Measurements from ENCODE around the gene NME1. TPM values are rescaled to one million over a fixed set of nuclear protein-coding genes. Genes with fewer than 3 reads are reported as not detected.

NME1 gene
- polyA plus RNA-seq, 1 donor (not counting 4 experiments of a cell fraction or from before 2014, with no cell fraction given) = 381 TPM

DNA sequence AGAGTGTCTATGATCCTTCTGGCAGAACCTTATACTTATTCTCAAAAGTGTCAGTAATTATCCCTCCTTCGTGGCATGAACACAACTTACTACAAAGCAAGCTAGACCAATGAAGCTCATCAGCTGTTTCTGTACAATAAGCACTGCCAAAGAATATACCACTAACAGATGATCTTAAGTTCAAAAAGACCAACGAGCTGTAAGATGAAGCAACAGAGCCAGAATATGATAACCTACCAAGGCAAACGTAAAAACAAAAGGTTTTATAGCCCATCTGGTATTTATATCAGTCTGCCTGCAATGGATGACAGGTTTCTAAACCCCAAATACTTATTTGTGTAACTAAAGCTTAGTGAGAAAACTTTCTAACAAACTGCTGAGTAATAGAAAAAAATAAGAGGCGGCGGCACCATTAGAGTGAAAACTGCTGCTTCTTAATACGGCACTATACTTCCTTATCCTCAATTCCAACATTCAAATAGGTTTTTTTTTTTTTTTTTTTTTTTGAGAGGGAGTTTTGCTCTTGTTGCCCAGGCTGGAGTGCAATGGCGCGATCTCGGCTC lies 35.0 kb downstream of the NME1 start:
- no peak overlapping the region for H3K27ac ChIP-seq (ENCODE audit: control insufficient read depth, insufficient read depth, low read length)
- no peaks in the 10 kb centered on the region for H4K20me1 ChIP-seq (ENCODE audit: control insufficient read depth, extremely low read depth, insufficient read depth, low read length)
- no peaks in the 10 kb centered on the region for H3K79me2 ChIP-seq (ENCODE audit: control insufficient read depth, insufficient read depth, low read length)
- H3K4me2 ChIP-seq (ENCODE audit: control insufficient read depth, extremely low read depth, insufficient read depth, low read depth, low read length) = no peak overlapping the region
- H3K27me3 ChIP-seq (ENCODE audit: control insufficient read depth, extremely low read depth, insufficient read depth, low read length) = no peaks in the 10 kb centered on the region
- TF ChIP-seq, protein P1, sequence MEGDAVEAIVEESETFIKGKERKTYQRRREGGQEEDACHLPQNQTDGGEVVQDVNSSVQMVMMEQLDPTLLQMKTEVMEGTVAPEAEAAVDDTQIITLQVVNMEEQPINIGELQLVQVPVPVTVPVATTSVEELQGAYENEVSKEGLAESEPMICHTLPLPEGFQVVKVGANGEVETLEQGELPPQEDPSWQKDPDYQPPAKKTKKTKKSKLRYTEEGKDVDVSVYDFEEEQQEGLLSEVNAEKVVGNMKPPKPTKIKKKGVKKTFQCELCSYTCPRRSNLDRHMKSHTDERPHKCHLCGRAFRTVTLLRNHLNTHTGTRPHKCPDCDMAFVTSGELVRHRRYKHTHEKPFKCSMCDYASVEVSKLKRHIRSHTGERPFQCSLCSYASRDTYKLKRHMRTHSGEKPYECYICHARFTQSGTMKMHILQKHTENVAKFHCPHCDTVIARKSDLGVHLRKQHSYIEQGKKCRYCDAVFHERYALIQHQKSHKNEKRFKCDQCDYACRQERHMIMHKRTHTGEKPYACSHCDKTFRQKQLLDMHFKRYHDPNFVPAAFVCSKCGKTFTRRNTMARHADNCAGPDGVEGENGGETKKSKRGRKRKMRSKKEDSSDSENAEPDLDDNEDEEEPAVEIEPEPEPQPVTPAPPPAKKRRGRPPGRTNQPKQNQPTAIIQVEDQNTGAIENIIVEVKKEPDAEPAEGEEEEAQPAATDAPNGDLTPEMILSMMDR (optimal IDR thresholded peaks at IDR 0.05 in 1 of 3, IDR thresholded peaks at IDR 0.05 in 1 of 3, conservative IDR thresholded peaks at IDR 0.05 in 1 of 3; ENCODE audit: extremely low read depth in 1 of 3, insufficient read depth in 2 of 3, low read length in 3 of 3) = no peak
- no peak for TF ChIP-seq EZH2 (IDR thresholded peaks at IDR 0.05; ENCODE audit: low read length)
- H3K4me1 ChIP-seq (ENCODE audit: control insufficient read depth, extremely low read depth, insufficient read depth, low read length) = no peaks in the 10 kb centered on the region
- dilution Hi-C loops (cut with MboI; ENCODE audit: extremely low pct_ligation_motif_present, low sequenced_read_pairs) = no loop called here
- FAIRE-seq = no peak
- H3K4me3 ChIP-seq (ENCODE audit: control insufficient read depth in 2 of 3, extremely low read depth in 1 of 3, insufficient read depth in 2 of 3, low read depth in 1 of 3, low read length in 3 of 3) = no peak overlapping the region
- no peak for DNase-seq (ENCODE audit: low read depth, low spot score)
- H2AFZ ChIP-seq (ENCODE audit: control insufficient read depth, low read length) = no peak overlapping the region
- H3K36me3 ChIP-seq (ENCODE audit: control insufficient read depth in 2 of 2, extremely low read depth in 1 of 2, insufficient read depth in 2 of 2, low read length in 2 of 2) = peaks cover 6 to 17% of the 10 kb centered on the region in 2 experiments
- no peaks in the 10 kb centered on the region for H3K9me1 ChIP-seq (ENCODE audit: control insufficient read depth, extremely low read depth, insufficient read depth, low read length)
- H3K9ac ChIP-seq (ENCODE audit: control insufficient read depth, extremely low read depth, insufficient read depth, low read length) = no peak overlapping the region
- no peaks in the 10 kb centered on the region for H3K9me3 ChIP-seq (ENCODE audit: control insufficient read depth, low read depth, low read length)

GRCh38 chr17:51189162-51189561 lies 35.8 kb downstream of the NME1 start:
- DNase-seq (ENCODE audit: low read depth, low spot score) (no peak), FAIRE-seq (no peak)
- Histone ChIP-seq H3K9ac (ENCODE audit: control insufficient read depth, extremely low read depth, insufficient read depth, low read length) (no peak overlapping the region), H2AFZ (ENCODE audit: control insufficient read depth, low read length) (no peak overlapping the region), H3K4me2 (ENCODE audit: control insufficient read depth, extremely low read depth, insufficient read depth, low read depth, low read length) (no peak overlapping the region), H3K4me3 (ENCODE audit: control insufficient read depth in 2 of 3, extremely low read depth in 1 of 3, insufficient read depth in 2 of 3, low read depth in 1 of 3, low read length in 3 of 3) (no peak overlapping the region), H3K4me1 (ENCODE audit: control insufficient read depth, extremely low read depth, insufficient read depth, low read length) (no peaks in the 10 kb centered on the region), H3K9me1 (ENCODE audit: control insufficient read depth, extremely low read depth, insufficient read depth, low read length) (no peaks in the 10 kb centered on the region), H3K9me3 (ENCODE audit: control insufficient read depth, low read depth, low read length) (no peaks in the 10 kb centered on the region), H4K20me1 (ENCODE audit: control insufficient read depth, extremely low read depth, insufficient read depth, low read length) (no peaks in the 10 kb centered on the region), H3K27ac (ENCODE audit: control insufficient read depth, insufficient read depth, low read length) (no peak overlapping the region), H3K27me3 (ENCODE audit: control insufficient read depth, extremely low read depth, insufficient read depth, low read length) (no peaks in the 10 kb centered on the region), H3K36me3 (ENCODE audit: control insufficient read depth in 2 of 2, extremely low read depth in 1 of 2, insufficient read depth in 2 of 2, low read length in 2 of 2) (peaks cover 8 to 17% of the 10 kb centered on the region in 2 experiments), H3K79me2 (ENCODE audit: control insufficient read depth, insufficient read depth, low read length) (no peaks in the 10 kb centered on the region)
- TF ChIP-seq, protein P1 (optimal IDR thresholded peaks at IDR 0.05 in 1 of 3, IDR thresholded peaks at IDR 0.05 in 1 of 3, conservative IDR thresholded peaks at IDR 0.05 in 1 of 3; ENCODE audit: extremely low read depth in 1 of 3, insufficient read depth in 2 of 3, low read length in 3 of 3) = no peak
- TF ChIP-seq EZH2 (IDR thresholded peaks at IDR 0.05; ENCODE audit: low read length) = no peak
- dilution Hi-C loops (cut with MboI; ENCODE audit: extremely low pct_ligation_motif_present, low sequenced_read_pairs) = no loop called here

Data from keratinocyte (primary cell).